ENCODE data around the gene HES1.

The HES1 gene

DNA sequence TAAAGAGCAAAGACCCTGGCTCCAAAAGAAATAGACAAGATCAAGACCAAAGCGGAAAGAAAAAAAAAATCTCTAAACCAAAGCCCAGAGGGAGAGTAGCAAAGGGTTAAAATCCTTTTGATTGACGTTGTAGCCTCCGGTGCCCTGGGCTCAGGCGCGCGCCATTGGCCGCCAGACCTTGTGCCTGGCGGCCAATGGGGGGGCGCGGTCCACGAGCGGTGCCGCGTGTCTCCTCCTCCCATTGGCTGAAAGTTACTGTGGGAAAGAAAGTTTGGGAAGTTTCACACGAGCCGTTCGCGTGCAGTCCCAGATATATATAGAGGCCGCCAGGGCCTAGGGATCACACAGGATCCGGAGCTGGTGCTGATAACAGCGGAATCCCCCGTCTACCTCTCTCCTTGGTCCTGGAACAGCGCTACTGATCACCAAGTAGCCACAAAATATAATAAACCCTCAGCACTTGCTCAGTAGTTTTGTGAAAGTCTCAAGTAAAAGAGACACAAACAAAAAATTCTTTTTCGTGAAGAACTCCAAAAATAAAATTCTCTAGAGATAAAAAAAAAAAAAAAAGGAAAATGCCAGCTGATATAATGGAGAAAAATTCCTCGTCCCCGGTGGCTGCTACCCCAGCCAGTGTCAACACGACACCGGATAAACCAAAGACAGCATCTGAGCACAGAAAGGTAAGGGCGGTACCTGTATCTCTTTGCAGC, at the start of gene HES1:
Gene HES1 (plus strand): TSS at position 343 of the 713 bp plus-strand sequence. CDS start 233 bp downstream, at position 576.
- H2AFZ ChIP-seq (ENCODE audit: low read length) = peak within 1 kb of the TSS; percentile 76; the same call in 1 of the 2 replicates
- no peaks in the 10 kb centered on the region for H3K36me3 ChIP-seq (ENCODE audit: insufficient read depth, low read length)
- no peaks in the 10 kb centered on the region for H4K20me1 ChIP-seq (ENCODE audit: insufficient read depth, low read length, poor library complexity, severe bottlenecking)
- H3K4me2 ChIP-seq (ENCODE audit: low read depth, low read length, poor library complexity, severe bottlenecking) = peak within 1 kb of the TSS; percentile 97
- H3K27me3 ChIP-seq (ENCODE audit: insufficient read depth, low read length, poor library complexity, severe bottlenecking) = no peaks in the 10 kb centered on the region
- H3K4me3 ChIP-seq (ENCODE audit: low read length, poor library complexity, severe bottlenecking) = peak within 1 kb of the TSS; percentile 77
- H3K4me1 ChIP-seq (ENCODE audit: insufficient read depth, low read length, poor library complexity, severe bottlenecking) = peaks cover 75% of the 10 kb centered on the region
- no peaks in the 10 kb centered on the region for H3K9me2 ChIP-seq (replicated peaks; ENCODE audit: low read depth, low read length)
- H3K9me3 ChIP-seq (ENCODE audit: insufficient read depth, low read depth, low read length) = no peaks in the 10 kb centered on the region
- peaks cover 34% of the 10 kb centered on the region for H3F3A ChIP-seq (ENCODE audit: low read depth)
- TF ChIP-seq, protein P1, sequence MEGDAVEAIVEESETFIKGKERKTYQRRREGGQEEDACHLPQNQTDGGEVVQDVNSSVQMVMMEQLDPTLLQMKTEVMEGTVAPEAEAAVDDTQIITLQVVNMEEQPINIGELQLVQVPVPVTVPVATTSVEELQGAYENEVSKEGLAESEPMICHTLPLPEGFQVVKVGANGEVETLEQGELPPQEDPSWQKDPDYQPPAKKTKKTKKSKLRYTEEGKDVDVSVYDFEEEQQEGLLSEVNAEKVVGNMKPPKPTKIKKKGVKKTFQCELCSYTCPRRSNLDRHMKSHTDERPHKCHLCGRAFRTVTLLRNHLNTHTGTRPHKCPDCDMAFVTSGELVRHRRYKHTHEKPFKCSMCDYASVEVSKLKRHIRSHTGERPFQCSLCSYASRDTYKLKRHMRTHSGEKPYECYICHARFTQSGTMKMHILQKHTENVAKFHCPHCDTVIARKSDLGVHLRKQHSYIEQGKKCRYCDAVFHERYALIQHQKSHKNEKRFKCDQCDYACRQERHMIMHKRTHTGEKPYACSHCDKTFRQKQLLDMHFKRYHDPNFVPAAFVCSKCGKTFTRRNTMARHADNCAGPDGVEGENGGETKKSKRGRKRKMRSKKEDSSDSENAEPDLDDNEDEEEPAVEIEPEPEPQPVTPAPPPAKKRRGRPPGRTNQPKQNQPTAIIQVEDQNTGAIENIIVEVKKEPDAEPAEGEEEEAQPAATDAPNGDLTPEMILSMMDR (conservative IDR thresholded peaks at IDR 0.05; ENCODE audit: low read length) = no peak
- no peak for TF ChIP-seq EZH2phosphoT487 (IDR thresholded peaks at IDR 0.05; ENCODE audit: borderline replicate concordance)
- peak within 1 kb of the TSS; percentile 88 for H3K9ac ChIP-seq (ENCODE audit: low read depth, low read length, poor library complexity, severe bottlenecking)
- H3K79me2 ChIP-seq (ENCODE audit: insufficient read depth, low read length) = peaks cover 22% of the 10 kb centered on the region

DNA sequence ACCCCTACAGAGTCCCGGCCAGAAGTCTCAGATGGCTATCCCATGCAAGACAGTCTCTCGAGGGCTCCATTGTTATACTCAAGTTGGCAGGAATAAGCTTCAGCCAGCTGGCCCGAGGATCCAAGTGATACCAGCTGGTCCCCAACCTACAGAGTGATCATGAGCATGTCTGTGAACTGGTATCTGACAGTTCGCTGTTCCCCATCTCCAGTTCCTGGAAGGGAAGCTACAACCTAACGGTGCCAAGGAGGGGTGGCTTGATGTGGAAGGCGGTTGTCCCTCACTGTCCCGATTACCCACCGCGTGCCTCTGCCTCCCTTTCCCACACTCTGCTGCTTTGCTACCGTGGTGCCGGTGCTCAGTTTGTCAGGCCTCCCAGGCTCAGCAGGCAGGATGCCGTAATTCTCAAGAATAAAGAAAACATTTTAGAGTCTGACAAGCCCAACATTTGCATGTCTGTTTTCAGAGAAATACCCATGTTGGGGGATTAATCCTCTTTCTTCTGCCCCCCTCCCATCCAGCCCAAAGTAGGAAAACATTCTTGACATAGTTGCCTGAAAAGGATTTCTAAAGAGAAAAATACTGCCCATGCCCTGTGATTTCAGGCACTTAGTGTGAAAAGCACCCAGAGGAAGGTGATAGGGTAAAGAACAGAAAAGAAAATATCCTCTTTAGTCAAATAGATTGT, 49.4 kb upstream of the HES1 start:
- H3K27me3 ChIP-seq (ENCODE audit: insufficient read depth, low read length, poor library complexity, severe bottlenecking) = no peaks in the 10 kb centered on the region
- H4K20me1 ChIP-seq (ENCODE audit: insufficient read depth, low read length, poor library complexity, severe bottlenecking) = no peaks in the 10 kb centered on the region
- H3K36me3 ChIP-seq (ENCODE audit: insufficient read depth, low read length) = no peaks in the 10 kb centered on the region
- no peaks in the 10 kb centered on the region for H3K9me3 ChIP-seq (ENCODE audit: insufficient read depth, low read depth, low read length)
- peaks cover 60% of the 10 kb centered on the region for H3K4me1 ChIP-seq (ENCODE audit: insufficient read depth, low read length, poor library complexity, severe bottlenecking)
- no peaks in the 10 kb centered on the region for H3K79me2 ChIP-seq (ENCODE audit: insufficient read depth, low read length)
- H3F3A ChIP-seq (ENCODE audit: low read depth) = no peaks in the 10 kb centered on the region
- TF ChIP-seq EZH2phosphoT487 (IDR thresholded peaks at IDR 0.05; ENCODE audit: borderline replicate concordance) = no peak
- TF ChIP-seq, protein P1 (conservative IDR thresholded peaks at IDR 0.05; ENCODE audit: low read length) = no peak
- no peak overlapping the region for H3K4me2 ChIP-seq (ENCODE audit: low read depth, low read length, poor library complexity, severe bottlenecking)
- H3K4me3 ChIP-seq (ENCODE audit: low read length, poor library complexity, severe bottlenecking) = no peak overlapping the region
- H3K9me2 ChIP-seq (replicated peaks; ENCODE audit: low read depth, low read length) = no peaks in the 10 kb centered on the region
- no peak overlapping the region for H3K9ac ChIP-seq (ENCODE audit: low read depth, low read length, poor library complexity, severe bottlenecking)
- H2AFZ ChIP-seq (ENCODE audit: low read length) = no peak overlapping the region

DNA sequence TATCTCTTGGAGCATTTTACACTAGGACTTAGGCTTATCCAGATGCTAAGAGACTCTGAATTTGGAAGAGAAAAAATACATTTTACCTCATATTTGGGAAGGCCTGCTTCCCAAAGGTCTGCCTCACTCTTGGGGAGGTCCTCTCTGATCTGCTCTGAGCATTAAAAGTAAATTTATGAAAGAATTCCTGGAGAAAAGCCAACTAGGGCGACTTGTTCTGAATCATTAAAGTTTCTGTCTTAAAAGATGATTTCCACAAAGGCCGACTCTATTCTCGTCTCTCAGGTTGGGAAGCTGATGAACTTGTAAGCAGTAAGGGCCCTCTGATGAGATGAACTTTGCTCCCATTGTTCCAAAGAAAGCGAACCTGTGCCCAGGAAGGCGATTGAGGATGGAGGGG, 48.7 kb upstream of the HES1 start:
- Histone ChIP-seq H2AFZ (ENCODE audit: low read length) (no peak overlapping the region), H3K4me1 (ENCODE audit: insufficient read depth, low read length, poor library complexity, severe bottlenecking) (peaks cover 53% of the 10 kb centered on the region), H3K9me2 (replicated peaks; ENCODE audit: low read depth, low read length) (no peaks in the 10 kb centered on the region), H4K20me1 (ENCODE audit: insufficient read depth, low read length, poor library complexity, severe bottlenecking) (no peaks in the 10 kb centered on the region), H3K27me3 (ENCODE audit: insufficient read depth, low read length, poor library complexity, severe bottlenecking) (no peaks in the 10 kb centered on the region), H3F3A (ENCODE audit: low read depth) (no peaks in the 10 kb centered on the region), H3K9me3 (ENCODE audit: insufficient read depth, low read depth, low read length) (no peaks in the 10 kb centered on the region), H3K79me2 (ENCODE audit: insufficient read depth, low read length) (no peaks in the 10 kb centered on the region), H3K36me3 (ENCODE audit: insufficient read depth, low read length) (no peaks in the 10 kb centered on the region), H3K4me3 (ENCODE audit: low read length, poor library complexity, severe bottlenecking) (no peak overlapping the region), H3K9ac (ENCODE audit: low read depth, low read length, poor library complexity, severe bottlenecking) (no peak overlapping the region), H3K4me2 (ENCODE audit: low read depth, low read length, poor library complexity, severe bottlenecking) (no peak overlapping the region)
- no peak for TF ChIP-seq EZH2phosphoT487 (IDR thresholded peaks at IDR 0.05; ENCODE audit: borderline replicate concordance)
- TF ChIP-seq, protein P1 (conservative IDR thresholded peaks at IDR 0.05; ENCODE audit: low read length) = no peak
